K562 (cell line): Measurements from ENCODE around the gene SART1. TPM values are rescaled to one million over a fixed set of nuclear protein-coding genes. Genes with fewer than 3 reads are reported as not detected.

ENCODE experiments used
- ATAC-seq: fragments of 200-7000 bp; cut with Tn5 transposase; 3 replicates; pipeline ENCODE4 v1.9.1; 2020; ENCODE audit warnings: moderate library complexity
- BruUV-seq: library from RNA; stranded (reverse); fragments of 400-500 nt; replicated peaks from 2 replicates; lab custom pipeline; 2021; lab: Mats Ljungman, UMichigan
- CTCF ChIA-PET: fragments of 300-600 bp; formaldehyde crosslinking; extraction: SDS; loops from one replicate; lab custom pipeline; 2021; ENCODE audit warnings: low intra/inter-chr PET ratio; lab: Yijun Ruan, JAX
- POLR2A ChIA-PET: fragments of 300-600, 350-650 bp; sonication (Branson Sonifier 250); formaldehyde crosslinking; extraction: SDS; loops from one replicate; lab custom pipeline; 2021; ENCODE audit warnings: antibody characterized with exemption, inconsistent platforms; lab: Yijun Ruan, JAX
- DNase-seq, 4 experiments: peaks; one replicate each; pipeline versions ENCODE4 v3.0.0 to v3.0.0-alpha.2; 2011 to 2018; ENCODE audit warnings: low spot score in 3 of 4, mixed read lengths in 3 of 4; ENCODE audit errors: extremely low read depth in 1 of 4
- FAIRE-seq: peaks from 2 replicates; lab custom pipeline; 2011; peaks lifted over from hg19 to GRCh38; lab: Jason Lieb, UNC
- H2AFZ ChIP-seq: 2 replicates; pipeline ENCODE4 v1.6.0; 2011; ENCODE audit warnings: low read depth, low read length, control low read depth, inconsistent platforms
- H3K27ac ChIP-seq: fragments of 200-600 bp; 3 replicates; pipeline ENCODE4 v1.8.0; 2011; ENCODE audit warnings: low read depth, mild to moderate bottlenecking, control low read depth, inconsistent platforms, low read length, moderate library complexity, mixed read lengths; ENCODE audit errors: extremely low read depth
- H3K27me3 ChIP-seq, 2 experiments: fragments of 300-600 bp in 1 of 2; 2 replicates in 1 of 2; 3 replicates in 1 of 2; pipeline versions ENCODE4 v1.6.0 to v1.8.0; 2011; ENCODE audit warnings: inconsistent platforms in 2 of 2, low read length in 2 of 2, mild to moderate bottlenecking in 1 of 2, mixed read lengths in 1 of 2, moderate library complexity in 1 of 2; ENCODE audit not compliant: control insufficient read depth in 2 of 2, insufficient read depth in 2 of 2
- H3K36me3 ChIP-seq: fragments of 300-600 bp; 3 replicates; pipeline ENCODE4 v1.8.0; 2011; ENCODE audit warnings: mild to moderate bottlenecking, low read length, inconsistent platforms; ENCODE audit not compliant: control insufficient read depth, insufficient read depth
- H3K4me1 ChIP-seq, 2 experiments: fragments of 200-600 bp in 1 of 2; replicated peaks in 1 of 2; 2 replicates in 1 of 2; 3 replicates in 1 of 2; pipeline versions ENCODE4 v1.5.1 to v1.8.0; 2011; ENCODE audit warnings: inconsistent platforms in 2 of 2, low read length in 2 of 2, mild to moderate bottlenecking in 1 of 2, mixed read lengths in 1 of 2, moderate library complexity in 1 of 2; ENCODE audit not compliant: control insufficient read depth in 2 of 2, insufficient read depth in 2 of 2
- H3K4me2 ChIP-seq: 2 replicates; pipeline ENCODE4 v1.6.1; 2011; ENCODE audit warnings: low read length, control low read depth, inconsistent platforms, mixed read lengths; ENCODE audit not compliant: insufficient read depth
- H3K4me3 ChIP-seq: fragments of 200-600 bp; sonication (generic), shearing (Covaris generic); 2 replicates; pipeline ENCODE4 v1.5.1; 2016; ENCODE audit warnings: control low read depth, inconsistent platforms
- H3K79me2 ChIP-seq: fragments of 200-600 bp; 3 replicates; pipeline ENCODE4 v1.8.0; 2011; ENCODE audit warnings: low read length, inconsistent platforms; ENCODE audit not compliant: control insufficient read depth, insufficient read depth
- H3K9ac ChIP-seq, 2 experiments: 2 replicates each; pipeline versions ENCODE4 v1.6.0 to v1.6.1; 2011; ENCODE audit warnings: low read depth in 2 of 2, low read length in 2 of 2, control low read depth in 1 of 2, inconsistent platforms in 1 of 2, mild to moderate bottlenecking in 1 of 2, mixed read lengths in 1 of 2; ENCODE audit not compliant: insufficient read depth in 1 of 2
- H3K9me1 ChIP-seq: one replicate; pipeline ENCODE4 v1.6.0; 2011; ENCODE audit warnings: inconsistent platforms, mild to moderate bottlenecking, low read length, moderate library complexity; ENCODE audit not compliant: control insufficient read depth, insufficient read depth
- H3K9me3 ChIP-seq: replicated peaks from 2 replicates; pipeline ENCODE4 v1.5.1; 2011; ENCODE audit warnings: low read depth, low read length, inconsistent platforms; ENCODE audit not compliant: control insufficient read depth, insufficient read depth
- H4K20me1 ChIP-seq: replicated peaks from 2 replicates; pipeline ENCODE4 v1.6.1; 2011; ENCODE audit warnings: low read length, inconsistent platforms, mixed read lengths; ENCODE audit not compliant: control insufficient read depth, insufficient read depth
- FOSL1 ChIP-seq: fragments of 200-800 bp; sonication (Bioruptor generic); conservative IDR thresholded peaks from 2 replicates; pipeline ENCODE4 v1.6.1; 2016; ENCODE audit warnings: missing genetic modification characterization, missing compliant biosample characterization
- FOXK2 ChIP-seq, 2 experiments: fragments of 450-650 bp; IDR thresholded peaks in 1 of 2; conservative IDR thresholded peaks in 1 of 2; 2 replicates each; pipeline ENCODE4 v1.6.1; 2016; ENCODE audit warnings: low read depth in 2 of 2, mild to moderate bottlenecking in 1 of 2
- PTRF ChIP-seq: fragments of 450-650 bp; IDR thresholded peaks from 2 replicates; pipeline ENCODE4 v1.6.1; 2016; ENCODE audit warnings: mild to moderate bottlenecking, missing genetic modification characterization, missing compliant biosample characterization
- PURB ChIP-seq: sonication (generic); formaldehyde crosslinking; IDR thresholded peaks from 2 replicates; pipeline ENCODE4 v1.9.0; 2021; ENCODE audit warnings: low read depth, mild to moderate bottlenecking, missing genetic modification reagents
- YY1 ChIP-seq, 3 experiments: IDR thresholded peaks; 2 replicates each; pipeline ENCODE4 v1.6.1; 2011; ENCODE audit warnings: low read length in 2 of 3, mild to moderate bottlenecking in 2 of 3, moderate library complexity in 2 of 3, borderline replicate concordance in 1 of 3, control low read depth in 1 of 3, low read depth in 1 of 3; ENCODE audit not compliant: insufficient read depth in 3 of 3, insufficient replicate concordance in 2 of 3, control insufficient read depth in 1 of 3, insufficient read length in 1 of 3; ENCODE audit errors: extremely low read depth in 1 of 3
- ZBED1 ChIP-seq: IDR thresholded peaks from 2 replicates; pipeline ENCODE4 v1.6.1; 2014
- WGBS: fragments of 100-300 bp; shearing (Covaris generic); methylation state at CpG from one replicate; pipeline ENCODE4 v1.1.6; 2016; ENCODE audit warnings: low coverage, mixed read lengths; ENCODE audit not compliant: insufficient coverage; ENCODE audit errors: missing lambda C conversion rate; 5-methylcytosine and 5-hydroxymethylcytosine counted together
- in situ Hi-C: fragments of 300-500 bp; cut with MboI; formaldehyde crosslinking; loops from 4 replicates; pipeline ENCODE4 v1.15.0; 2018; ENCODE audit warnings: inconsistent platforms, mixed read lengths
- intact Hi-C: fragments of 100-400 bp; cut with micrococcal nuclease; formaldehyde crosslinking; loops from 2 replicates; pipeline ENCODE4 v1.14.2; 2022
- polyA plus RNA-seq, 8 experiments: library from polyadenylated mRNA; depleted of rRNA in 4 of 8; stranded (reverse) in 5 of 8; unstranded in 3 of 8; fragments of >200 nt; fragmentation: Nextera tagmentation in 2 of 8; fragmentation: Illumina TruSeq in 1 of 8; extraction: Ambion mirVana in 2 of 8; extraction: Trizol in 1 of 8; gene quantifications; 2 replicates each; pipeline versions ENCODE4 v1.2.1 to v1.2.3, GENCODE V29; 2011 to 2014; ENCODE audit warnings: inconsistent platforms in 1 of 8, missing spikeins in 1 of 8
- total RNA-seq, 7 experiments: library from RNA; depleted of rRNA in 6 of 7; stranded (reverse); fragments of >200 nt in 6 of 7; fragmentation: Illumina TruSeq in 2 of 7; extraction: Trizol in 2 of 7; gene quantifications; 2 replicates each; pipeline versions ENCODE4 v1.2.1 to v1.2.3, GENCODE V29; 2011 to 2021; ENCODE audit warnings: low replicate concordance in 1 of 7
- TF ChIP-seq, protein P1 (sequence below): fragments of 250-450 bp; sonication (Bioruptor Pico); IDR thresholded peaks from 2 replicates; pipeline ENCODE4 v1.8.0; 2021; ENCODE audit warnings: mild to moderate bottlenecking, moderate library complexity

Gene SART1
- total and polyA plus RNA-seq, 9 of the 15 experiments (the other 6 are each of a cell fraction or from before 2014, with no cell fraction given): 4.8 to 84.1 (median 31.7) TPM

DNA sequence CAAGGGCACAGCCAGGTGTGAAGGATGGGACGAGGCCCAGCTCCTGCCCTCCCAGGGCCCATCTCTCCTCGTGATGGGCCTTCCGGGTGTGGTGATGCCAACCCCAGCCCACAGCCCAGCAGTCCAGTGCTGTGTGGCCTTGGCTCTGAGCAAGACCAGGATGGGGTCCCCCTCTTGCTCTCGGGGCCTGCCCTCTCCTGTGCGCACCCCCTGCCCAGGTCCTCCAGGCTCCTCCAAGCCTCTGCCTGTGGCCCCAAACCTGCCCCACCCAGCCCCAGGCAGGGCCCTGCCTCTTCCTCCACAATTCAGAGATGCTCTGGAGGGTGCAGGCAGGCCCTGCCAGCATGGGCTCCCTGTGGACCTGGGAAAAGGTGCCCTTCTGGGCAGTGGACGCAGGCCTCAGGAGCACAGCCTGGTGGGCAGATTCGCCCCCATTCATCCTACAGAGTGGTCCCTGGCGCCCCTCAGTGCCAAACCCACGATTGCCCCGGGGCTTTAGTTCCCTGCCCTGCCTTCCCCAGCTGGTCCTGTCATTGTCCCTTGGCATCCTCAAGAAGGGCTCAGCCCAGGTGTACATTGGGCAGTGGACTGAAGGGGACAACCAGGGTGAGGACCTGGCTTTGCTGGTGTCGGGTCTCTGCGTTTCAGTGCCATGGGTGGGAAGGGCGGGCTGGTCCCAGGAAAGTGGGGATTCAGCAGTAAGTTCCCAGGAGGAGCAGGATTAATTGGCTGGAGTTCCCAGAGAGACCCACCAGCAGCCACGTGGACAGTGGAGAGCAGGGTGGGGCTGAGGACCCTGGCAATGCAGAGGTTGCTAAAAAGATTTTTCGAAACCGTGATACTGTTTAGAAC, 20.7 kb downstream of the SART1 start:
- intact Hi-C loops: loop anchor here (10.0 kb wide), 1 partner anchor 197 kb away; the partner anchor contains the start of genes AP5B1 and OVOL1
- Histone ChIP-seq H2AFZ (no peak overlapping the region), H3K36me3 (peaks cover 22% of the 10 kb centered on the region; the same call in 2 of the 3 replicates), H3K4me3 (no peak overlapping the region), H4K20me1 (no peaks in the 10 kb centered on the region), H3K9me3 (no peaks in the 10 kb centered on the region), H3K79me2 (no peaks in the 10 kb centered on the region), H3K4me2 (no peak overlapping the region), H3K9ac (peak overlapping the region in 1 of 2 experiments; percentile 52; a peak in 2 of 4 replicates), H3K4me1 (peaks cover 0 to 16% of the 10 kb centered on the region in 2 experiments; a peak in 1 of 5 replicates), H3K9me1 (no peaks in the 10 kb centered on the region)
- 69% methylated on average over 15 of the region's 16 CpGs for WGBS
- in situ Hi-C loops: no loop called here
- ChIA-PET CTCF (no interaction called here), POLR2A (interaction anchor here (0.7 to 1.5 kb wide), 3 partner anchors 90 to 481 kb away, joined by 3 to 5 read pairs (median 3); partner anchors contain the start of gene CCDC85B)
- BruUV-seq: no TSS peak
- no peak for FAIRE-seq
- no peak for ATAC-seq
- DNase-seq: no peak
- no peak for TF ChIP-seq FOSL1
- no peak for TF ChIP-seq ZBED1
- no peak for TF ChIP-seq PURB (CRISPR knock-in tag)
- no peak for TF ChIP-seq YY1 (IDR thresholded peaks at IDR 0.05; ENCODE audit: borderline replicate concordance in 1 of 3, control insufficient read depth in 1 of 3, extremely low read depth in 1 of 3, insufficient read depth in 3 of 3, insufficient read length in 1 of 3, insufficient replicate concordance in 2 of 3, low read depth in 1 of 3, low read length in 2 of 3)
- TF ChIP-seq, protein P1, sequence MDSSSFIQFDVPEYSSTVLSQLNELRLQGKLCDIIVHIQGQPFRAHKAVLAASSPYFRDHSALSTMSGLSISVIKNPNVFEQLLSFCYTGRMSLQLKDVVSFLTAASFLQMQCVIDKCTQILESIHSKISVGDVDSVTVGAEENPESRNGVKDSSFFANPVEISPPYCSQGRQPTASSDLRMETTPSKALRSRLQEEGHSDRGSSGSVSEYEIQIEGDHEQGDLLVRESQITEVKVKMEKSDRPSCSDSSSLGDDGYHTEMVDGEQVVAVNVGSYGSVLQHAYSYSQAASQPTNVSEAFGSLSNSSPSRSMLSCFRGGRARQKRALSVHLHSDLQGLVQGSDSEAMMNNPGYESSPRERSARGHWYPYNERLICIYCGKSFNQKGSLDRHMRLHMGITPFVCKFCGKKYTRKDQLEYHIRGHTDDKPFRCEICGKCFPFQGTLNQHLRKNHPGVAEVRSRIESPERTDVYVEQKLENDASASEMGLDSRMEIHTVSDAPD (CRISPR knock-in tag): no peak
- no peak for TF ChIP-seq PTRF
- TF ChIP-seq FOXK2 (conservative IDR thresholded peaks at IDR 0.05 in 1 of 2, IDR thresholded peaks at IDR 0.05 in 1 of 2; ENCODE audit: low read depth in 2 of 2): no peak
- TF ChIP-seq, all 486 proteins: peak for 0
- H3K27me3 ChIP-seq: no peaks in the 10 kb centered on the region
- no peak overlapping the region for H3K27ac ChIP-seq
